LHCN-M2 (cell line): ENCODE data around the gene LHFPL2. TPM values are rescaled to one million over a fixed set of nuclear protein-coding genes. Genes with fewer than 3 reads are reported as not detected.

Source experiments
- DNase-seq: peaks from one replicate; pipeline ENCODE4 v3.0.0-alpha.2; 2012; ENCODE audit warnings: low read depth
- total RNA-seq: library from RNA; depleted of rRNA; stranded (reverse); fragments of >200 nt; gene quantifications from 2 replicates; pipeline ENCODE4 v1.2.3, GENCODE V29; 2014

LHFPL2 gene
- total RNA-seq, 1 experiment from 2014 or later: 104 TPM

- DNase-seq: no peak
These were observed 125.0 kb downstream of the LHFPL2 start for GRCh38 chr5:78523314-78524193.

GRCh38 chr5:78522476-78523260, 125.9 kb downstream of the LHFPL2 start:
- DNase-seq: no peak

- DNase-seq: no peak
These were observed 127.1 kb downstream of the LHFPL2 start for GRCh38 chr5:78521455-78521854.

- DNase-seq: no peak
These were observed 129.2 kb downstream of the LHFPL2 start for GRCh38 chr5:78519198-78519941.

- peak; percentile 97 for DNase-seq
These were observed 130.0 kb downstream of the LHFPL2 start for GRCh38 chr5:78518365-78519197.

- DNase-seq: peak; percentile 98
These were observed 132.9 kb downstream of the LHFPL2 start for GRCh38 chr5:78515670-78516069.

- peak; percentile 78 for DNase-seq
These were observed 133.9 kb downstream of the LHFPL2 start for GRCh38 chr5:78514427-78515330.

- DNase-seq: no peak
These were observed 135.1 kb downstream of the LHFPL2 start for GRCh38 chr5:78513441-78513840.

GRCh38 chr5:78512435-78512834, 136.1 kb downstream of the LHFPL2 start:
- no peak for DNase-seq

- peak; percentile 72 for DNase-seq
These were observed 137.3 kb downstream of the LHFPL2 start for GRCh38 chr5:78511121-78511906.

GRCh38 chr5:78509884-78510769, 138.4 kb downstream of the LHFPL2 start:
- peak; percentile 64 for DNase-seq

GRCh38 chr5:78509145-78509865, 139.3 kb downstream of the LHFPL2 start:
- no peak for DNase-seq

- peak; percentile 68 for DNase-seq
These were observed 140.3 kb downstream of the LHFPL2 start for GRCh38 chr5:78508186-78508765.

- DNase-seq: no peak
These were observed 141.0 kb downstream of the LHFPL2 start for GRCh38 chr5:78507531-78507930.

- DNase-seq: no peak
These were observed 142.1 kb downstream of the LHFPL2 start for GRCh38 chr5:78506261-78507024.

- DNase-seq: no peak
These were observed 142.7 kb downstream of the LHFPL2 start for GRCh38 chr5:78505860-78506259.
